ENCODE data around the gene MAD2L2.

- TF ChIP-seq CTCF (conservative IDR thresholded peaks at IDR 0.05; ENCODE audit: low read depth, low read length) = no peak
- no peak for TF ChIP-seq EZH2 (IDR thresholded peaks at IDR 0.05; ENCODE audit: low read length, unreplicated experiment)
Measured at GRCh38 chr1:11688506-11688905, 7.6 kb upstream of the MAD2L2 start.
